ES-I3 (cell line): ENCODE data around the gene EN2.

Source experiments
- H3K36me3 ChIP-seq: 2 replicates; pipeline ENCODE4 v1.6.1; 2013; ENCODE audit warnings: mild to moderate bottlenecking, low read length, control low read depth, moderate library complexity; ENCODE audit not compliant: insufficient read depth
- H3K4me1 ChIP-seq: 2 replicates; pipeline ENCODE4 v1.6.1; 2013; ENCODE audit warnings: mild to moderate bottlenecking, control low read depth, low read length; ENCODE audit not compliant: insufficient read depth
- H3K9ac ChIP-seq: 2 replicates; pipeline ENCODE4 v1.6.1; 2013; ENCODE audit warnings: low read depth, mild to moderate bottlenecking, low read length, moderate library complexity
- H3K9me3 ChIP-seq: 2 replicates; pipeline ENCODE4 v1.6.1; 2013; ENCODE audit warnings: mild to moderate bottlenecking, low read length, moderate library complexity; ENCODE audit not compliant: control insufficient read depth, insufficient read depth

The EN2 gene

DNA sequence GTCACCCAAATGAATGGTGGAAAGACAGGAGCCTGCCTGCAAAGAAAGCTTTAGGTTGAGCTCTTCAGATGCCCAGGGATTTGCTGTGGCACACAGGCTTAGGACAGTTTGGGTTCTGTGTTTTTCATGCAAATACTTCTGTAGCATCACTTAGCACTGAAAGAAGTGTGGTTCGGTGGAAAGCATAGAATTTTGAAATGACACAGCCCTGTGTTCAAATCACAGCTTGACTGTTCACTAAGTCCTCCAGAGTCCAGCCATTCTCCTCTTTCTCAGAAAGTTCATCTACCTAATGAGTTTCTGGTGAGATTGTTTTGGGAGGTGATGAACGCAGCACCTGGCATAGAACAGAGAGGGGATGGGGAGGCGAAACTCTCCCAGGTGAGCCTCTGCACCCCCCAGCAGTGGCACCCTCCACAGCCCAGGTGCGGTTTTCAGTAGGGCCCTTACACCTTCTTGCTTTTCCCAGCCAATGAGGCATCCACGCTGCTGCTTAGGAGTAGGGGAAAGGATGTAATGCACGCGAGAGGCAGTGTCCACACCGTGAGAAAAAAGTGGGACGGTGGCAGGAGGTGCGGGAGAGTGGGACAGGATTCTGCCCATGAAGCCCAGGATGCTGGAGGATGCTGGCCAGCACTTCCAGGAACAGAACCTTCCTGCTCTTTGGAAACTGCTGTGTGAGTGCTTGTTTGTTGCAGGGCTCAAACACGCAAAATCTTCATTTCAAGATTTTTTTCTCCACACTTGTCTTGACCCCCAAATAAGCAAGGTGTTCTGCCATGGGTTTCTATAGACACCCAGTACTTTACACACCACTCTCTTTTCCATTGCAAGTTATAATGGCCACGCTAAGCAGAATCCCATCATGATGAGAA lies 11.6 kb downstream of the EN2 start:
- no peaks in the 10 kb centered on the region for H3K36me3 ChIP-seq

DNA sequence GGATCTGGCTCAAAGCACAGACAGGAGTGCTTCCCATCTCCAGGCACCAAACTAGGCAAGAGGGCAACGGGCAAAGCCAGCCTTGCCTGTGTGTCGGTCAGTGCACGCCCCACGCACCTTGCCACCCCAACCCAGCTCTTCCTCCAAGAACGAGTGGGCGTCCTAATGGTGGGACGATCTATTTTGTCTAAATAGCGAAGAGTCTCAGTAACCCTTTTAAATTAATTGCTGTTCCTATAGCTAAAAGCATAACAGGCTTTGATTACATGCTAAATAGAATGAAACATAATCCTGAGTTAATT lies 12.2 kb downstream of the EN2 start:
- no peaks in the 10 kb centered on the region for H3K36me3 ChIP-seq
- peaks cover 17% of the 10 kb centered on the region for H3K4me1 ChIP-seq
- no peaks in the 10 kb centered on the region; the same call in 1 of the 2 replicates for H3K9me3 ChIP-seq
- no peak overlapping the region for H3K9ac ChIP-seq

More for the DNA sequence above, 11.6 kb downstream of the EN2 start:
- Histone ChIP-seq H3K9me3 (no peaks in the 10 kb centered on the region; the same call in 1 of the 2 replicates), H3K4me1 (peaks cover 17% of the 10 kb centered on the region), H3K9ac (no peak overlapping the region)

DNA sequence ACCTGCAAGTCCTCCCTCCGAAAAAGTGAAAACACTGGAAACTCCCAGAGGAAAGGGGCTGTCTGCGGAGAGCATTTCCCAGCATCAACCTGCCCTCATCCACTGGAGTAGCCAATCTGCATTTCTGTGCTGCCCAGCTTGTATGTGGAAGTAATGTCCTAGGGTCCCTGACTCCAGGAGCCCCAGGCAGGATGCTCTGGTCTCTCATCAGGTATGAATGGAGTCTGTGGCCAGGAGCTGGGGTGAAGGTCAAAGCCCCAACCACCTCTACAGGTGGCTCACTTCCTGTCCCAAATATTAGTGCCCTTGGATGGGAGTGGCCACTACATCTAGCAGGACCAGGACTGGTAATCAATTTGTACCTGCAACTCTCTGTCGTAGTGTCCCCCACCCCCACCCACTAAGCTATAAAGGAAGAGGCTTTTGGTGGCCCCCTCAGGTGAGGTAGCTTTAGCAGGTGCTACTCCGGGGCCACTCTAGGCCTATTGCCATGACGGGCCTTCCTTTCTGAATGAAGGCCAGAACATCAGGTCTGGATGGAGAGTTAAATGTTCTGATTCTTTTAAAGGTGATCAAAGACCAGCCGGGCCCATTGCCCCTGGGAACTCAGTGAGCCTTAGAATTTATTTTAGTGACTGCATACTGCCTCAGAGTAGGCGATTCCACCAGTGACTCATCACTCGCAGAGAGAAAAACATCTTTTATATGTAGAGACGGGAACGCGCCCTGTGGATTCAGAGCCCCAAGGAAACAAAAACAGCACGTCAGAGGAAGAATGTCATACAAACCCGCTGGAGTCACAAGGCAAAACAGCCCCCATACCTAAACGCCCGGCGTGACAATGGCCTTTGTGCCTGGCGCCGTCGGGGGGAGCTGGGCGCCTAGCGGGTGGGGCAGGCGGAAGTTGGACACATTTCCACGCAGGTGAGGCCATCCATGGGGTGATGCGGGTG lies 13.0 kb downstream of the EN2 start:
- no peaks in the 10 kb centered on the region for H3K36me3 ChIP-seq
- no peaks in the 10 kb centered on the region; the same call in 1 of the 2 replicates for H3K9me3 ChIP-seq
- no peak overlapping the region for H3K9ac ChIP-seq
- H3K4me1 ChIP-seq, result peaks cover 17% of the 10 kb centered on the region

DNA sequence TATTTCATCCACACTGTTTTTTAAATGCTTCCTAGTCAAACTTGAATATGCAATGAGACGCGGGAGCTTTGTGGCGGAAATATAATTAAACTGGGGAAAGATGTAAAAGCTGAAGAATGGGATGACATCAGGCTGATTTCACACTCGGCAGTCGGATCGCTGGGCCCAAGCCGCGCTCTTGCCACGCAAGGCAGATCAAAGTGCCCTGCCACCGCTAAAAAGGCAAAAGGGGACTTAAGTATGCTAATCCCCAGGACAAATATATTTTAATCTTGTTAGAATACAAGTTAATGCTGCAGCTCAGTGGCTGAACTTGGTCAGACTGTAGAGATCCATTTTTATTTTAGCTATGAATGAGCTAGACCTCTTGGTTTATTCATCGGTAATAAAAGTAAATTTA lies 13.8 kb downstream of the EN2 start:
- peaks cover 17% of the 10 kb centered on the region for H3K4me1 ChIP-seq
- no peaks in the 10 kb centered on the region for H3K36me3 ChIP-seq
- H3K9ac ChIP-seq, result no peak overlapping the region
- H3K9me3 ChIP-seq, result no peaks in the 10 kb centered on the region; the same call in 1 of the 2 replicates

DNA sequence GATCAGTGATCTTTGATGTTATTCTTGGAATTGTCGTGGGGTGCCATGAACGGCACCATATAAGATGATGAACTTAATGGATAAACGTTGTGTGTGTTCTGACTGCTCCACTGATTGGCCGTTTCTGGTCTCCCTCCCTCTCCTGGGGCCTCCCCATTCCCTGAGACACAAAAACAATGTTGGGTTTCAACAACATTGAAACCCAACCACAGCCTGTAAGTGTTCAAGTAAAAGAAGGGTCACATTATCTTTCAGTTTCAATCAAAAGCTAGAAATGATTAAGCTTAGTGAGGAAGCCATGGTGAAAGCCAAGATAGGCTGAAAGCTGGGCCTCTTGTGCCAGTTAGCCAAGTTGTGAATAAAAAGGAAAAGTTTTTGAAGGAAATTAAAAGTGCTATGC lies 19.5 kb downstream of the EN2 start:
- no peak overlapping the region for H3K9ac ChIP-seq
- H3K9me3 ChIP-seq, result no peaks in the 10 kb centered on the region
- no peaks in the 10 kb centered on the region for H3K36me3 ChIP-seq
- peaks cover 7% of the 10 kb centered on the region for H3K4me1 ChIP-seq

DNA sequence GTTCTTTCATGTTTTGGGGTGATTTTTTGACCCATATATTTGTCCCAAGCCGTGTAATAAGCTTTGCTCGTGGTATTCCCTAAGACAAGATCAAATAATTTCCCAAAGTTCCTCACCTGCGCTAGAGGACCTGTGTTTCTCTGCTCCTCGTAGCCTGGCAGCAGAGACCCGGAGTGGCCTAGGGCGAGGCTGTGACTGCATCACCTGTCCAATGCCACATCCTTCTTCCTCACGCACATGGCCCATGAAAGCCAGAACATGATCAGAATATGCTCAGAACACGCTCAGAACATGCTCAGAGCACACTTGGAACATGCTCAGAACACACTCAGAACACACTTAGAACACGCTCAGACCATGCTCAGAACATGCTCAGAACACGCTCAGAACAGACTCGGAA lies 23.8 kb downstream of the EN2 start:
- Histone ChIP-seq H3K9me3 (no peaks in the 10 kb centered on the region), H3K4me1 (peaks cover 15% of the 10 kb centered on the region; the same call in 1 of the 2 replicates), H3K9ac (no peak overlapping the region), H3K36me3 (no peaks in the 10 kb centered on the region)

DNA sequence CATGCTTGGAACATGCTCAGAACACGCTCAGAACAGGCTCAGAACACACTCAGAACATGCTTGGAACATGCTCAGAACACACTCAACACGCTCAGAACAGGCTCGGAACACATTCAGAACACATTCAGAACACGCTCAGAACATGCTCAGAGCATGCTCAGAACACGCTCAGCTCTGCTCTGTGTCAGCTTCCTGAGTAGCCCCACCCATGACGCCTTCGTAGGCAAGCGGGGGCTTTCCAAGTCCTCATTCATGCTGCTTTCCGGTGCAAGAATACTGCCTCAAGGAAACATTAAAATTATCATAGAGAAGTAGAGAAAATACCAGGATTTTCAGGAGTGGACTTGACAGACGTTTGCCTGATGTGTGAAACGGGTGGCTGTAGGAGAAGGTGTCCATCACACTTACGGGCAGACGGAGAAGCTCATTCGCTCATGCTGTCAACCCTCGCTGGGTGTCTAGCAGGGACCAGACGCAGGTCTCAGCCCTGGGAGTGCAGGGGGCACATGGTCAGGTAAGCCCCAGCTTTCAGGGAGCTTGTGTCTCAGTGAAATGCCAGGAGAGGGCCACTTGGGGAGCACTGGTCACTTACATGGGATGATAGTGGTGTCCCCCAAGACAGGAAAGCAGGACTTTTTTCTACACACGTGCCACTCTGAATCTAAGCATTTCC lies 24.7 kb downstream of the EN2 start:
- no peaks in the 10 kb centered on the region for H3K36me3 ChIP-seq
- H3K4me1 ChIP-seq, result peaks cover 15% of the 10 kb centered on the region; the same call in 1 of the 2 replicates
- no peaks in the 10 kb centered on the region for H3K9me3 ChIP-seq
- H3K9ac ChIP-seq, result no peak overlapping the region; the same call in 1 of the 2 replicates

DNA sequence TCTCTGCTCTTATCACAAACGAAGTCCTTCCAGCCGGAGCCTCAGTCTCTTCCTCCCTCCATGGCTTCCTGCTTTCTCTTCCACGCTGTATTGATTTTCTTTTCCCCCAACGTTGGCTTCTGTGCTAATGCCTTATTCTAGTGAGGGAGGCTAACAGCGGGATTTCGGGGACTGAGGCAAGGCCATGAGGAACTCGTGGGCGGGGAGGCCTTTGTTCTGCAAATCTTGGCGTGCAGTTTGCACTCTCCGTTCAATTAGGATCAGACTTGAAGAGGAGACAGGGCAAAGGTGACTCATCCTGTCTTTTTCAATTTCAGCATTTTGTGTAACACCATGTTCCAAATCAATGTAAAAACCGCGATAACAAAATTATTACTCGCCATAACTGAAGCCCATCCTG lies 25.3 kb downstream of the EN2 start:
- Histone ChIP-seq H3K9ac (no peak overlapping the region; the same call in 1 of the 2 replicates), H3K36me3 (no peaks in the 10 kb centered on the region), H3K9me3 (no peaks in the 10 kb centered on the region), H3K4me1 (peaks cover 15% of the 10 kb centered on the region; the same call in 1 of the 2 replicates)

DNA sequence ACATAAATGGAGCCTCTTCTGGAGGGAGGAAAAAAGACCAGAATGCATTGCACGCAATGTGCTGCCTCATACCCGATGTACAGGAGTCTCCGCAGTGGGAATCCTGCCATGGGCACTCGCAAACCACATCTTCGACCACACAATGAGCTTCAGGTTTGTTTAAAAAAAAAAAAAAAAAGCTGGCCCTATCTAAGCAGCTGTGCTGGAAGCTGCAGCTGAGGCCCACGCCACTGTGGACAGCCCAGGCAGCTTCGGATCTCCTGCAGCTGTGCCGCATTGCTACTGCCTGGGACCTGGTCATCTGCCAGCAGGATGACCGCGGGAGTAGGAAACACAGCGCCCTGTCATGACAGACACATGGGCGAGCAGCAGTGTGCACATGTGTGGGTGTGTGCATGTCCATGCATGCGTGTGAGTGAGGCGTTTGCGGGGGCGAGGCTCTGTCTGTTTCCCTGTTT lies 26.0 kb downstream of the EN2 start:
- H3K9ac ChIP-seq, result no peak overlapping the region
- H3K4me1 ChIP-seq, result peaks cover 15% of the 10 kb centered on the region; the same call in 1 of the 2 replicates
- H3K36me3 ChIP-seq, result no peaks in the 10 kb centered on the region
- H3K9me3 ChIP-seq, result no peaks in the 10 kb centered on the region

DNA sequence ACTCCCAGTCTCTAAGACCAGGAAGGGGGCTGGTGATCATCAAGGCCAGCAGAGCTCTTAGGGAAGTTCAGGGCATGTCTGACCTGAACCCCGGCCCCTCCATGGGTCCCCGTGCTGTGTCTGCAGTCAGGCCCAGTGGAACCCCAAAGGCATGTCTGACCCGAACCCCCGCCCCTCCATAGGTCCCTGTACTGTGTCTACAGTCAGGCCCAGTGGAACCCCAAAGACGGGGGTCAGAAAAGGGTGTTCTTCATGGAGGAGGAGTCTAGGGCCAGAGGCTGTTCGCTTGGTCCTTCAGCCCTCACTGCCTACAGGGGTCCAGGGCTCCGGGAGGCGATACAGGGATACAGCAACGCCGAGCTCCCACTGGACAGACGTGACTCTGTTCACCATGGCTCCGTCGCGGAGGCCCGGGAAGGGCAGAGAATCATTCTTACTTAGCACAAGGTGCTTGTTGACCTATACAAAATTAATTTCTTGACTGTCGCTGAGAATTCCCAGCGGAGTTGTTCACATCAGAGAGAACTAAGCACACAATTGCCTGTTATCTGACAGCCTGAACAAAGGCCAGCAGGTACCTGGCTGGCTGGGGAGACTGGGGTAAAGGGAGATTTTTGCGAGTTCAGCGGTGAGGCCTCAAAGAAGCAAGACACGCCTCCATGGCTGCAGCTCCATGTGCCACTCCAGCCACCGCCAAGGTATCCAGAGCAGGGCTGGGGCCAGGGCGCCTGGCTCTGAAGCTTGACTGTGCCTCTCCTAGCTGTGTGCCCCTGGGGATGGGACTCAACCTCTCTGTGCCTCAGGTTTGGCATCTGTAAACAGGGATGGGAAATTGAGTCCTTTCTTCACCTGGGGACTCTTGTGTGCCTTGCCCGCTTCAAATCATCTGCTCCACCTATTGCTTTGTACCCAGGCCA lies 26.8 kb downstream of the EN2 start:
- Histone ChIP-seq H3K4me1 (peaks cover 15% of the 10 kb centered on the region; the same call in 1 of the 2 replicates), H3K9ac (no peak overlapping the region), H3K36me3 (no peaks in the 10 kb centered on the region), H3K9me3 (no peaks in the 10 kb centered on the region)

DNA sequence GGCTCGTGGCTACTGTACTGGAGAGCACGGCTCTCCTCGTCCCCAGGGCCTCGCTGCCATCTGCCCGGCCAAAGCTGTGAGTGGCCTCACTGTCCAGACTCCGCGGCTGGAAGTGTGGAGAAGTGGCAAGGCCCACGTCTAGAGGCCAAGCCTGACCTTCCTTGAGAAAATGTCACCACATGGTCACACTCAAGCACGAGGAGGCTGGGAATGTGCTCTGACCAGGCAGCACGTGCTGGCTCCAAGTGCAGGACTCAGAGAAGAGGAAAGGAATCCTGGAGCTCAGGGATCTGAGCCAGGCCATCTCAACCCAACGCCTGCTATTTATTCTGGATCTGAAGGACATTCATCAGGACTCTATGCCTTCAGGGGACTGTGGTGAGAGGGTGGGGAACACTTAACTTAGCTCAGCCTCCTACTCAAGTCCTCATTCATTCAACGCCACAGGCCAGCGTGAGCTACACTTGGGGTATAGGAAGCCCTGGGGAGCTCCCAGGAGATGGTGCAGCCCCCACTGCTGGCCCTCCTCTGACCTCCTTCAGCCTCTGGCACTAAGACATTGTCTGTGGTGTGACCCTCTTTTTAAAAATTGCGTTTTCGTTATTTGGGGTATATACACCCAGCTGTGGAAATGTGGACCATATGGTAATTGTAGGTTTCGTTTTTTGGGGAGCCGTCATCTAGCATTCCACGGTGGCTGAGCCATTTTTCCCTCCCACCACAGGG lies 29.0 kb downstream of the EN2 start:
- H3K4me1 ChIP-seq, result peaks cover 15% of the 10 kb centered on the region; the same call in 1 of the 2 replicates
- H3K9me3 ChIP-seq, result no peaks in the 10 kb centered on the region

DNA sequence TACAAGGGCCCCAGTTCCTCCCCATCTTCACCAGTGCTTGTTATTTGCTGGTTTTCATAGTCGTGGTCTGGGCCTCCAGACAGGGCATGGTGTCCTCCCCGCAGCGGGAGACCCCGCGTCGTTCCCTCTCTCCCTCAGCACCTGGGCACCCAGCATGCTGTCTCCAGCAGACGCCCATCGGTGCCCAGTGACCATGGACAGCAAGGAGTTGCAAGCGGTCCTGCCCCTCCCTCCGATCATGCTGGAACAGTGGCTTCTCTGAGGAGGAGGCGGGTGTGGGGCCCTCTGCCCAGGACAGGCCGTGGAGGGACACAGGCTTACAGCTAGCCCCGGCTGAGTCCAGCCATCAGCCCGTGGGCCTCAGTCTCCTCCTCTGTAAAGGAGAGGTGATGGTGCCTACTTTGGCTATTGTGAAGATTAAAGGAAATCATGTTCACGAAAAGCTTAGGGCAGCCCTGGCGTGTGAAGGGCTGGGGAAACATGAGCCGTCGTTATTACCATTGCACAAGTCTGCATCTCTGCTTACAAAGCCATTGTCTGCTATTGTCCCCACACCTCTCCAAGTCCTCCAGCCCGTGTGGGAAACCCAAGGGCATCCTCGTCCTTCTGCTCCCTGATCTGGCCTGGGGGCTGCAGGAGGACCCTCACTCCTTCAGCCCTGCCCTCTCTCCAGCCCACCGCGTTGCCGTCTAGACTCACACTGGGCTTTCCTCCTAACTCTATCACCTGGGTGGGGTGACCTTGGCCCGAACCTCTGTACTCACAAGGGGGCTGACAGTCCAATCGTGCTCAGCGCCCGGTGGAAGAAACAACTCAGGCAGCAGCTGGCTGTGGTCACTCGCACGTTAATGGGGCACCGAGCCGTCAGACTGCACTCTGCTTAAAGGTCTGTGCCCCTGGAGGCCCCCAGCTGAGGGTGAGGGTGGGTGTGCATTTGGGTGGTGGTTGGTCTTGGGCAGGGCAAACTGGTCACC lies 29.9 kb downstream of the EN2 start:
- Histone ChIP-seq H3K36me3 (no peaks in the 10 kb centered on the region), H3K9ac (no peak overlapping the region), H3K4me1 (peaks cover 14% of the 10 kb centered on the region; the same call in 1 of the 2 replicates), H3K9me3 (no peaks in the 10 kb centered on the region)

More for the DNA sequence above, 29.0 kb downstream of the EN2 start:
- no peak overlapping the region for H3K9ac ChIP-seq
- H3K36me3 ChIP-seq, result no peaks in the 10 kb centered on the region
